ENCODE data around the gene FAM47C.
"Not testable (repeated sequence)": the region's sequence is repeated elsewhere in the genome, so short reads cannot be mapped to it uniquely, and the experiment has no call there.

DNA sequence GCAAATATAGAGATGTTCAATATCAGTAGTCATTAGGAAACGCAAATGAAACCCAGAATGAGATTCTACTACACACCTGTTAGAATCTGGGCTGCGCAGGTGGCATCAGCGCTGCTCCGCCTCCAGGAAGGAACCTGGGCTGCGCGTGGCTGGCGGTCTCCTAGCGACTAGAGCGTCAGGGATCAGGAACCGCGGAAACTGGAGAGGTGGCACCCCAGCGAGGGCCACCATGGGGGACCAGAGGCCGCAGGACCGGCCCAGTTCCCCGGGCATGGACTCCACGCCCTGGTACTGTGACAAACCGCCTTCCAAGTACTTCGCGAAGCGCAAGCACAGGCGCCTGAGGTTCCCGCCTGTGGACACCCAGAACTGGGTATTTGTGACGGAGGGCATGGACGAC lies at the start of gene FAM47C:
- TF ChIP-seq, protein P1, sequence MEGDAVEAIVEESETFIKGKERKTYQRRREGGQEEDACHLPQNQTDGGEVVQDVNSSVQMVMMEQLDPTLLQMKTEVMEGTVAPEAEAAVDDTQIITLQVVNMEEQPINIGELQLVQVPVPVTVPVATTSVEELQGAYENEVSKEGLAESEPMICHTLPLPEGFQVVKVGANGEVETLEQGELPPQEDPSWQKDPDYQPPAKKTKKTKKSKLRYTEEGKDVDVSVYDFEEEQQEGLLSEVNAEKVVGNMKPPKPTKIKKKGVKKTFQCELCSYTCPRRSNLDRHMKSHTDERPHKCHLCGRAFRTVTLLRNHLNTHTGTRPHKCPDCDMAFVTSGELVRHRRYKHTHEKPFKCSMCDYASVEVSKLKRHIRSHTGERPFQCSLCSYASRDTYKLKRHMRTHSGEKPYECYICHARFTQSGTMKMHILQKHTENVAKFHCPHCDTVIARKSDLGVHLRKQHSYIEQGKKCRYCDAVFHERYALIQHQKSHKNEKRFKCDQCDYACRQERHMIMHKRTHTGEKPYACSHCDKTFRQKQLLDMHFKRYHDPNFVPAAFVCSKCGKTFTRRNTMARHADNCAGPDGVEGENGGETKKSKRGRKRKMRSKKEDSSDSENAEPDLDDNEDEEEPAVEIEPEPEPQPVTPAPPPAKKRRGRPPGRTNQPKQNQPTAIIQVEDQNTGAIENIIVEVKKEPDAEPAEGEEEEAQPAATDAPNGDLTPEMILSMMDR (IDR thresholded peaks at IDR 0.05) = not testable (repeated sequence)
- not testable (repeated sequence) for TF ChIP-seq POLR2A (IDR thresholded peaks at IDR 0.05)
